Keratinocyte (primary cell): ENCODE data around the gene HSPE1. TPM values are rescaled to one million over a fixed set of nuclear protein-coding genes. Genes with fewer than 3 reads are reported as not detected.

Experiments used
- DNase-seq: peaks from one replicate; pipeline ENCODE4 v3.0.0-alpha.2; 2011; ENCODE audit warnings: low read depth, missing footprints, low spot score
- FAIRE-seq: peaks from 2 replicates; lab custom pipeline; 2011; peaks lifted over from hg19 to GRCh38; lab: Jason Lieb, UNC
- H2AFZ ChIP-seq: 2 replicates; pipeline ENCODE4 v1.6.0; 2012; ENCODE audit warnings: low read length, control low read depth, inconsistent platforms; ENCODE audit not compliant: control insufficient read depth
- H3K27ac ChIP-seq: 2 replicates; pipeline ENCODE4 v1.5.1; 2011; ENCODE audit warnings: low read length; ENCODE audit not compliant: control insufficient read depth, insufficient read depth
- H3K27me3 ChIP-seq: 3 replicates; pipeline ENCODE4 v1.6.0; 2011; ENCODE audit warnings: low read length; ENCODE audit not compliant: control insufficient read depth, insufficient read depth; ENCODE audit errors: extremely low read depth
- H3K36me3 ChIP-seq, 2 experiments: 2 replicates in 1 of 2; 3 replicates in 1 of 2; pipeline ENCODE4 v1.5.1; 2011; ENCODE audit warnings: low read length in 2 of 2, mild to moderate bottlenecking in 1 of 2; ENCODE audit not compliant: control insufficient read depth in 2 of 2, insufficient read depth in 2 of 2; ENCODE audit errors: extremely low read depth in 1 of 2
- H3K4me1 ChIP-seq: 3 replicates; pipeline ENCODE4 v1.5.1; 2011; ENCODE audit warnings: low read length; ENCODE audit not compliant: control insufficient read depth, insufficient read depth; ENCODE audit errors: extremely low read depth
- H3K4me2 ChIP-seq: 3 replicates; pipeline ENCODE4 v1.6.0; 2011; ENCODE audit warnings: low read depth, low read length; ENCODE audit not compliant: control insufficient read depth, insufficient read depth; ENCODE audit errors: extremely low read depth
- H3K4me3 ChIP-seq, 3 experiments: fragments of 200-600 bp in 1 of 3; sonication (generic) in 1 of 3; 2 replicates in 2 of 3; 3 replicates in 1 of 3; pipeline ENCODE4 v1.5.1; 2011 to 2016; ENCODE audit warnings: low read length in 3 of 3, mild to moderate bottlenecking in 3 of 3, control low read depth in 2 of 3, inconsistent platforms in 1 of 3, low read depth in 1 of 3, mixed read lengths in 1 of 3, mixed run types in 1 of 3, moderate library complexity in 1 of 3; ENCODE audit not compliant: control insufficient read depth in 2 of 3, insufficient read depth in 2 of 3; ENCODE audit errors: extremely low read depth in 1 of 3
- H3K79me2 ChIP-seq: 2 replicates; pipeline ENCODE4 v1.6.0; 2012; ENCODE audit warnings: low read length; ENCODE audit not compliant: control insufficient read depth, insufficient read depth
- H3K9ac ChIP-seq: 3 replicates; pipeline ENCODE4 v1.6.0; 2011; ENCODE audit warnings: low read length; ENCODE audit not compliant: control insufficient read depth, insufficient read depth; ENCODE audit errors: extremely low read depth
- H3K9me1 ChIP-seq: 3 replicates; pipeline ENCODE4 v1.6.0; 2011; ENCODE audit warnings: low read length; ENCODE audit not compliant: control insufficient read depth, insufficient read depth; ENCODE audit errors: extremely low read depth
- H3K9me3 ChIP-seq: 2 replicates; pipeline ENCODE4 v1.5.1; 2012; ENCODE audit warnings: low read depth, low read length; ENCODE audit not compliant: control insufficient read depth
- H4K20me1 ChIP-seq: 3 replicates; pipeline ENCODE4 v1.6.0; 2011; ENCODE audit warnings: low read length; ENCODE audit not compliant: control insufficient read depth, insufficient read depth; ENCODE audit errors: extremely low read depth
- CTCF ChIP-seq, 3 experiments: IDR thresholded peaks in 1 of 3; conservative IDR thresholded peaks in 1 of 3; optimal IDR thresholded peaks in 1 of 3; 2 replicates in 2 of 3; 3 replicates in 1 of 3; pipeline versions ENCODE3 to v1.5.1; 2011; ENCODE audit warnings: low read length in 3 of 3, mild to moderate bottlenecking in 3 of 3, moderate library complexity in 2 of 3, control low read depth in 1 of 3, inconsistent platforms in 1 of 3; ENCODE audit not compliant: insufficient read depth in 2 of 3; ENCODE audit errors: extremely low read depth in 1 of 3
- EZH2 ChIP-seq: IDR thresholded peaks from one replicate; pipeline ENCODE4 v1.6.1; 2012; ENCODE audit warnings: inconsistent platforms, mild to moderate bottlenecking, low read length, moderate library complexity
- dilution Hi-C: fragments of 300-500 bp; cut with MboI; formaldehyde crosslinking; loops from one replicate; pipeline ENCODE4 v1.7.0; 2020; ENCODE audit warnings: low sequenced_read_pairs; ENCODE audit not compliant: extremely low pct_ligation_motif_present
- polyA plus RNA-seq, 5 experiments: library from polyadenylated mRNA; depleted of rRNA in 3 of 5; stranded (reverse) in 3 of 5; stranded (forward) in 1 of 5; unstranded in 1 of 5; fragments of >200 nt; gene quantifications; 1 replicate in 1 of 5; 2 replicates in 3 of 5; 3 replicates in 1 of 5; pipeline versions ENCODE4 v1.2.1 to v1.2.3, GENCODE V29; 2011 to 2012; ENCODE audit warnings: missing spikeins in 2 of 5, low read depth in 1 of 5, low replicate concordance in 1 of 5

The HSPE1 gene
- polyA plus RNA-seq, 1 donor (not counting 4 experiments of a cell fraction or from before 2014, with no cell fraction given), result 277 TPM

- Histone ChIP-seq H4K20me1 (peaks cover 5% of the 10 kb centered on the region), H3K27me3 (no peaks in the 10 kb centered on the region), H3K9ac (peak overlapping the region; percentile 94), H3K9me3 (no peaks in the 10 kb centered on the region), H3K27ac (peak overlapping the region; percentile 83), H3K4me2 (peak overlapping the region; percentile 88), H2AFZ (peak overlapping the region; percentile 100), H3K9me1 (no peaks in the 10 kb centered on the region), H3K36me3 (no peaks in the 10 kb centered on the region), H3K4me3 (peak overlapping the region in 2 of 3 experiments; percentile 69 to 78), H3K79me2 (peaks cover 43% of the 10 kb centered on the region), H3K4me1 (peaks cover 13% of the 10 kb centered on the region)
- dilution Hi-C loops, result no loop called here
- no peak for TF ChIP-seq EZH2
- DNase-seq (no peak), FAIRE-seq (peak; percentile 5)
Observed at GRCh38 chr2:197514754-197515153, 14.6 kb downstream of the HSPE1 start.

GRCh38 chr2:197515315-197515738 lies 15.1 kb downstream of the HSPE1 start:
- DNase-seq (no peak), FAIRE-seq (no peak)
- H3K27me3 ChIP-seq, result no peaks in the 10 kb centered on the region
- peaks cover 5% of the 10 kb centered on the region for H4K20me1 ChIP-seq
- H3K4me2 ChIP-seq, result peak overlapping the region; percentile 88
- H3K9me3 ChIP-seq, result no peaks in the 10 kb centered on the region
- no peaks in the 10 kb centered on the region for H3K9me1 ChIP-seq
- H3K36me3 ChIP-seq, result no peaks in the 10 kb centered on the region
- H3K4me1 ChIP-seq, result peaks cover 13% of the 10 kb centered on the region
- TF ChIP-seq EZH2, result no peak
- no peak for TF ChIP-seq CTCF (optimal IDR thresholded peaks at IDR 0.05 in 1 of 3, IDR thresholded peaks at IDR 0.05 in 1 of 3, conservative IDR thresholded peaks at IDR 0.05 in 1 of 3; ENCODE audit: extremely low read depth in 1 of 3, insufficient read depth in 2 of 3, low read length in 3 of 3)
- peak overlapping the region; percentile 69 to 93 (median 78) for H3K4me3 ChIP-seq
- H3K27ac ChIP-seq, result peak overlapping the region; percentile 83
- peaks cover 49% of the 10 kb centered on the region for H3K79me2 ChIP-seq
- peak overlapping the region; percentile 94 for H3K9ac ChIP-seq
- dilution Hi-C loops, result no loop called here
- peak overlapping the region; percentile 100 for H2AFZ ChIP-seq
